ENCODE results near the gene PHLPP2.

Gene PHLPP2

DNA sequence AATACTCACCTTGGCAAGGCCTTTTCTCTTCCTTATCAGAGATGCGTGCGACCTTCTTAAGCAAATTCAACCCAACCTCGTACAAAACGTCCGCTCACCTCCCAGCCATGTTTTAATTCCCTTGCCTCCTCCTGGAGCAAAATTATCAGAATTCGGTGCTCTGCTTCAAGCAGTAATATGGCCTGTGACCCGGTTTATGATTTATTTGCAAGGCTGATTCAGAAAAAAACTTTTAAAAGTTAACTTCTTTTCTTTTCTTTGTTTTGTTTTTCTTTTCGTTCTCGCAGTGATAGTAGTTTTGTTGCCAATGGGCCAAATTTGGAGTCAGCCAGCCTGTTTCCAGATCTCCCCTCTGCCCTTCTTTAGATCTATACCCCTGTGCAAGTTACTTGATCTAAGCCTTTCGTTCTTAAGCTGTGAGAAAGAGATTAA, at the start of gene PHLPP2:
Gene PHLPP2 (minus strand): TSS at position 382 of the 432 bp plus-strand sequence. CDS start 9,906 bp downstream, outside the sequence.
- DNase-seq, result no peak

DNA sequence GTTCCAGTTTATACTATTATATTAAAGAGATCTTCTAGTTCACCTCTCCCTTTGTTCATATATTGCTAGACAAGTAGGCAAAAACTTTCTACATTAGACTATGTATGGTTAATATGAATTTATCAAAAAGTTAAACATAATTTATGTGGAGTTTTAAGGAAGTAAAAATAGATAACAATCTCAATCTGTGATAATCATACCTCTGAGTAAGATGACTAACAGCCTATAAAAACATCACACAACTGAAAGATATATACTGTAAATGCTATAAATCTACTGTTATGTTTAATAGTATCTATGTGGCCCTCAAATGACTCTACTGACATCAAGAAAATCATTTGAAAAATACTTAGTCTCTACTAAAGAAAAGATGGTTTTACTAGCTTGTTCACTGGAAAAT, 47.1 kb upstream of the PHLPP2 start:
- DNase-seq, result no peak

DNA sequence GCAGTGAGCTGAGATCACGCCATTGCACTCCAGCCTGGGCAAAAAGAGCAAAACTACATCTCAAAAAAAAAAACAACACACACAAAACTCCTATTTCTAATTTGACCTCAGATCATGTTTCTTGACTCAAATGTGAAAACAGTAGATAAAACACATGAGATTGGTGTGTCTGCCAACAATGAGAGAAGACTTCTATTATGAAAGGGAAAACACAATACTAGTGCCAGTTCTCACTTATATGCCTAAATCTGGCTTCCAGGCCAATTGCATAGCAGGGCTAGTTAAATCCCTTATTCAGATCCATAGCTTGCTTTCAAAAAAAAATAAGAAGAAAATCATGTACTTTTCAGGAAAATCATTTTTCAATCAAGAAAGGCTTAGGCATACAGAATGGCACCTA, 44.7 kb upstream of the PHLPP2 start:
- no peak for DNase-seq

- DNase-seq, result no peak
These were observed 42.8 kb upstream of the PHLPP2 start for GRCh38 chr16:71767060-71767900.

DNA sequence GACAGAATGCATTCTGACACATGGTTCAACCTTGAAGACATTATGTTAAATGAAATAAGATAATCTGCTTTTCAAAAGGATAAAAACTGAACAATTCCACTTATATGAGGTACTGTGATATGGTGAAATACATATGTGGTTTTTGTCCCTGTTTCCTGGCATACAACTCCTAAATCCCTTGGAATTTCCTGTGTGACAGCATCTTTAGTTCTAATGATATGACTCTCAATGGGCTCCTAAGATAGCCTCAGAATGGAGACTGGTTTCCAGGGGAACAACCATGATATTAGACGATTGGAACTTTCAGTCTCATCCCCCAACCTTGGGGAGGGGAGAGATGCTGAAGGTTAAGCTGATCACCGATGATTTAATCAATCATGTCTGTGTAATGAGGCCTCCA, 37.7 kb upstream of the PHLPP2 start:
- no peak for DNase-seq

DNA sequence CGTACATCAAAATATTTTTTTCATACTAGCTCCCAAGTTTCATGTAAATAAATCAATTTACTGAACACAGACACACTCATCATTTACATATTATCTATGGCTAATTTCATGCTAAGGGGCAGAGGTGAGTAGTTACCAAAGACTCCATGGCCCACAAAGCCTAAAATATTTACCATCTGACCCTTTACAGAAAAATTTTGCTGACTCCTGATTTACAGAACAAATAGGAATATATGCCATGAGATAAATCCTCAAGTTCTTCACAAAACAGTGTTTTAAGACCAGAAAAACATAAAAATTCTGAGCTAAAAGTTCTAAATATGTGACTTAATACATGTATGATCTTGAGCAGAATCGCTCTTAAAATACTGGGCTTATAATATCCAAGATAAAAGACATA, 36.6 kb upstream of the PHLPP2 start:
- no peak for DNase-seq

GRCh38 chr16:71758293-71758760, 33.8 kb upstream of the PHLPP2 start:
- DNase-seq, result no peak

DNA sequence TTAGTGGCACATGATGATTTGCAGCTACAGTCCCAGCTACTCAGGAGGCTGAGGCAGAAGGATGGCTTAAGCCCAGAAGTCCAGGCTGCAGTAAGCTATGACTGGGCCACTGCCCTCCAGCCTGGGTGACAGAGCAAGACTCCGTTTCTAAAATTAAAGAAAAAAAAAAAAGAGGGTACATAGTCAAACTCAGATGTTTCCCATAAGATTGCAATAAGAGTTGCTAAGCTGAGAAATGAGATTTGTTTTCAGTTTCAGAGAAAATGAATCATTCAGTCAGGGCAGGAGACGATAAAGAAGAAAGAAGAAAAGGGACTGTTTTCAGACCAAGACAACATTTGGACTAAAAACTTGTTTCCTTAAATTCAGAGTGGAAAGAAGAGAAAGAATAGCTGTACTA, 30.2 kb upstream of the PHLPP2 start:
- no peak for DNase-seq

DNA sequence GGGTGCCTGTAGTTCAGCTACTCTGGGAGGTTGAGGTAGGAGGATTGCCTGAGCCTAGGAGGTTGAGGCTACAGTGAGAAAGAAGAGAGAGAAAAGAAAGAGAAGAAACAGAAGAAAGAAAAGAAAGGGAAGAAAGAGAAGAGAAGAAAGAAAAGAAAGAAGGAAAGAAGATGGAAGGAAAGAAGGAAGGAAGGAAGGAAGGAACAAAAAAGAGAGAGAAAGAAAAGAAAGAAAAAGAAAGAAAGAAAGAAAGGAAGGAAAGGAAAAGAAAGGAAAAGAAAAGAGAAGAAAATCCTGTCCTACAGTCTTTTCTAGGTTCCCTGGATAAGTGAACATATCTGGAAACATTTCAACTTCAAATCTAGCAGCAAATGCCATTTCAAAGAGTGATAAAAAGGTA, 29.6 kb upstream of the PHLPP2 start:
- DNase-seq, result no peak

DNA sequence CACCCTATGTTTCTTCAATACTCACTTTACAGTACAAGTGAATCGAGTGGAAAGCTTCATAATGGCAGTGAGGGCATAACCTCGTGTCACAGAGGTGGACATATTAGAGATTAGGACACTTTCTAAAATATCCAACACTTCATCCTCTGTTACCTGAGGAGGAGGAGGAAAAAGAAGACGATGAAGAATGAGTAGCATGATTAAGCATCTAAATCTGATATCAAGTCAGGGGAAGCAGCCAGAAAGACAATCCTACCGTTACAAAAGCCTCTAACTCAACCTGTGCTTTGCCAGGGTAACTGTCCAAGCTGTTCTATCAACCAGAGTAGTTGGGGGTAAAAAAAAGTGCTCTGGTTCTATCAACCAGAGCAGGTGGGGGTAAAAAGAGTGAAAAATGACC, 23.7 kb upstream of the PHLPP2 start:
- no peak for DNase-seq

DNA sequence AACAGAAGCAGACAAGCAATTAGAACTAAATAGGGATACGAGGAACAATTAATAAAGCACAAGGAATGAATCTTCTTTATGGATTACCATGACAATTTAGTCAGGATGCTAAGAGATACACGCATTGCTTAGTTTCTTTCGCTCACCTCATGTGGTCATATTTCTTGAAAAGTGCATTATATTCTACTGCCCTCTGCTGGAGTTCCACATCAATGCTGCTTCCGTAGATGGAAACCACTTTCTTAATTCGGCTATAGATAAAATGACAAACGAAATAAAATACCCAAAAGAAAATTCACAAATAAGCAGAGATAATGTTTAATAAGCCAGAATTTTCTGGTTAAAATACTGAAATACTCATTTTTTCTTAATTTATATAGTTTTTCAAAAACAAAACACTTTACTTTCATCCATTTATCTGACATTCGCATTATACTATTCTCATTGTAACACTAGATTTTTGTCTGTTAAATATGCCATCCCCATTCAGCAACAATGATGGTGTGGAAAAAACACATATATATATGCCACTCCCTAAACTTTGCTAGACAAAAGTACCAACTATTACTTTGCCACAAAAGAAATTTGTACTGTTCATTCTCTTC, 22.0 kb upstream of the PHLPP2 start:
- peak; percentile 1 to 4 for DNase-seq

GRCh38 chr16:71738855-71739254, 14.4 kb upstream of the PHLPP2 start:
- no peak for DNase-seq

DNA sequence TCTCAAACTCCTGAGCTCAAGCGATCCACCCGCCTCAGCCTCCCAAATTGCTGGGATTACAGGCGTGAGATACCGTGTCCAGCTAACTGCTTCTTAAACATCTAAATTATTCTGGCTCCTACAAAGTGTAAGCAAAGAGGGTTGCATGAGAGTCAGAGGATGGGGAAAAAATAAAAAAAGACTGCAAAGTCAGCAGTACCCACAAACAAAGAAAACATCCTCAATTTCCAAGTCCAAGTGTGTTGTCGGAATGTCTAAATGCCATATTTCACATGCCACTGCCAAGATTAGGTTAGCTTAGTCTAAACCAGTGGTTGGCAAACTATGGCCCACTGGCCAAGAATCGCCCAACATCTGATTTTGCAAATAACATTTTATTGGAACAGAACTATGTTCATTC, 13.0 kb upstream of the PHLPP2 start:
- DNase-seq, result no peak

- no peak for DNase-seq
These were observed 10.0 kb upstream of the PHLPP2 start for GRCh38 chr16:71734511-71734910.

GRCh38 chr16:71732587-71732986, 8.1 kb upstream of the PHLPP2 start:
- no peak for DNase-seq

GRCh38 chr16:71727551-71728324, 3.2 kb upstream of the PHLPP2 start:
- no peak for DNase-seq

- no peak for DNase-seq
These were observed 2.2 kb upstream of the PHLPP2 start for GRCh38 chr16:71726476-71727315.

- DNase-seq, result peak; percentile 69 to 72
These were observed 773 bp downstream of the PHLPP2 start for GRCh38 chr16:71723537-71724319.

GRCh38 chr16:71722801-71723536, 1.5 kb downstream of the PHLPP2 start:
- peak; percentile 29 to 30 for DNase-seq

DNA sequence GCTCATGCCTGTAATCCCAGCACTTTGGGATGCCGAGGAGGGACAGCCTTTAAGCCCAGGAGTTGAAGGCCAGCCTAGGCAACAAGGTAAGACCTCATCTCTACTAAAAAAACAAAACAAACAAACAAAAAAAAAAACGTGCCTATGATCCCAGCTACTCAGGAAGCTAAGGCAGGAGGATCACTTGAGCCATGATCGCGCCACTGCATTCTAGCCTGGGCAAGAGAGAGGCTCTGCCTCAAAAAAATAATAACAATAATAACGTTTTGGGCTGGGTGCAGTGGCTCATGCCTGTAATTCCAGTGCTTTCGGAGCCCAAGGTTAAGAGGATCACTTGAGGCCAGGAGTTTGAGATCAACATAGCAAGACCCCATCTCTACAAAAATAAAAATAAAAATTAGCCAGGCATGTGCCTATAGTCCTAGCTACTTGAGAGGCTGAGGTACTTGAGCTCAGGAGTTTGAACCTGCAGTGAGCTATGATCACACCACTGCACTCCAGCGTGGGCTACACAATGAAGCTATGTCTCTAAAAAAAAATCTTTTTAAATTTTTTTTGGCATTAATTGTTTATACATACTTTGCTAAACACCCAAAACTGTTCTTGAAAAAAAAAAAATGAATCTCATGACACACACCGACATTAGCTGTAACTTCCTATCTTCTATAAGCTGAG, 3.3 kb downstream of the PHLPP2 start:
- DNase-seq, result no peak
